ENCODE results near the gene UBTF.

Gene UBTF

DNA sequence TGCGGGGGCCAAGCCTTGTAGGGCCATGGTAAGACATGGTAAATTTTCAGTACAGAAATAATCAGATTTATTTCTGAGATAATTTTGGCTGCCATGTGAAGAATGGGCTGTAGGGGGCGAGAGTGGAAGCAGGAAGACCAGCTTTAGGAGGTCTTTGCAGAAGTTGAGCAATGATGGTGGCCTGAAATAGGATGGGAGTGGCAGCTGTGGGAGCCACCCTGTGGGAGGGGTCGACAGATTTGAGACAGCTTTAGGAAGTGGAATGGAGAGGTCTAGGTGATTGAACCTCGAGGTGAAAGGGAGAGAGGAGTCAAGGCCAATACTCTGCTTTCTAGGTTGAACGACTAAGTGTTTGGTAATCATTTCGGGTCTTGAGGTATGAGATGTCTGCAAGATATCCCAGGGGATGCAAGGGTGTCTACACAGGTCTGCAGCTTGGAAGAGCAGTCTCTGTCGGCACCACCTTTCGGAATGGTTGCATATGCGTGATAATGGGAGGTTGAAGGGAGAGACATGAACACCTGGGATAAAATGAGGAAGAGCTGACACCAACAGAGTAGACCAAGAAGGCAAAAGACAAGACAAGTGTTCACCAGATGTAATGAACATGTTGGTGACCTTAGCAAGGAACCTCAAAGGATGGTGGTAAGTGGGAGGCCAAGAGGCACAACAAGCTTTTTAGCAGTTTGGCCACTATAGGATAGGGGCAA, 15.6 kb downstream of the UBTF start:
- Histone ChIP-seq H3K4me3 (ENCODE audit: low read depth, low read length) (no peak overlapping the region), H3K9ac (no peak overlapping the region), H3K27ac (no peak overlapping the region)

DNA sequence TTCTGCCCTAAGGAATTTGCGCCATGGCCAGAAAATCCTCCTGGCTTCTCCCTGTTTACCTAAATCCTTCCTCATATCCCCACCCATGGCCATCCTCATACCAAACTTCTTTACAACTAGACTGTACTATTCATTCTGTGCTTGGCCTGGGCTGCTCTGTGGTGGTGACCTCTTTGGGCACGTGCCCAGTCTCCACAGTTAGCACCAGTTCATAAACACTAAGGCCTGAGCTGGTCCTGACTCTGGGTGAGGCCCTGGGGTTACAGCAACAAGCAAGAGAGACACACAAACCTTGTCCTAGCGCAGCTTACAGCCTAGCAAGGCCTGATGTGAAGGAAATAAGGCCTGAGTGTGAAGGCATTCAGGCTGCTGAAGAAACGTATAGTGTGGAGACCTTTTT, 16.7 kb downstream of the UBTF start:
- no peak overlapping the region for H3K27ac ChIP-seq
- H2AFZ ChIP-seq: no peak overlapping the region
- peaks cover 11% of the 10 kb centered on the region for H3K4me1 ChIP-seq
- H3K9me3 ChIP-seq (ENCODE audit: control insufficient read depth, low read length): no peaks in the 10 kb centered on the region
- H3K79me2 ChIP-seq: no peaks in the 10 kb centered on the region
- H3K27me3 ChIP-seq (ENCODE audit: control insufficient read depth, insufficient read depth, low read length): no peaks in the 10 kb centered on the region
- H3K4me3 ChIP-seq (ENCODE audit: low read depth, low read length): no peak overlapping the region
- TF ChIP-seq, protein P1, sequence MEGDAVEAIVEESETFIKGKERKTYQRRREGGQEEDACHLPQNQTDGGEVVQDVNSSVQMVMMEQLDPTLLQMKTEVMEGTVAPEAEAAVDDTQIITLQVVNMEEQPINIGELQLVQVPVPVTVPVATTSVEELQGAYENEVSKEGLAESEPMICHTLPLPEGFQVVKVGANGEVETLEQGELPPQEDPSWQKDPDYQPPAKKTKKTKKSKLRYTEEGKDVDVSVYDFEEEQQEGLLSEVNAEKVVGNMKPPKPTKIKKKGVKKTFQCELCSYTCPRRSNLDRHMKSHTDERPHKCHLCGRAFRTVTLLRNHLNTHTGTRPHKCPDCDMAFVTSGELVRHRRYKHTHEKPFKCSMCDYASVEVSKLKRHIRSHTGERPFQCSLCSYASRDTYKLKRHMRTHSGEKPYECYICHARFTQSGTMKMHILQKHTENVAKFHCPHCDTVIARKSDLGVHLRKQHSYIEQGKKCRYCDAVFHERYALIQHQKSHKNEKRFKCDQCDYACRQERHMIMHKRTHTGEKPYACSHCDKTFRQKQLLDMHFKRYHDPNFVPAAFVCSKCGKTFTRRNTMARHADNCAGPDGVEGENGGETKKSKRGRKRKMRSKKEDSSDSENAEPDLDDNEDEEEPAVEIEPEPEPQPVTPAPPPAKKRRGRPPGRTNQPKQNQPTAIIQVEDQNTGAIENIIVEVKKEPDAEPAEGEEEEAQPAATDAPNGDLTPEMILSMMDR (IDR thresholded peaks at IDR 0.05): no peak
- H3K4me2 ChIP-seq (ENCODE audit: low read length): no peak overlapping the region
- H3K36me3 ChIP-seq (ENCODE audit: control insufficient read depth, insufficient read depth, low read length): no peaks in the 10 kb centered on the region
- H3K9ac ChIP-seq: no peak overlapping the region

More for the DNA sequence above, 15.6 kb downstream of the UBTF start:
- TF ChIP-seq, protein P1 (IDR thresholded peaks at IDR 0.05): peak; percentile 71
- Histone ChIP-seq H3K36me3 (ENCODE audit: control insufficient read depth, insufficient read depth, low read length) (no peaks in the 10 kb centered on the region), H3K27me3 (ENCODE audit: control insufficient read depth, insufficient read depth, low read length) (no peaks in the 10 kb centered on the region), H2AFZ (no peak overlapping the region), H3K4me1 (peaks cover 11% of the 10 kb centered on the region), H3K9me3 (ENCODE audit: control insufficient read depth, low read length) (no peaks in the 10 kb centered on the region), H3K4me2 (ENCODE audit: low read length) (no peak overlapping the region), H3K79me2 (no peaks in the 10 kb centered on the region)

DNA sequence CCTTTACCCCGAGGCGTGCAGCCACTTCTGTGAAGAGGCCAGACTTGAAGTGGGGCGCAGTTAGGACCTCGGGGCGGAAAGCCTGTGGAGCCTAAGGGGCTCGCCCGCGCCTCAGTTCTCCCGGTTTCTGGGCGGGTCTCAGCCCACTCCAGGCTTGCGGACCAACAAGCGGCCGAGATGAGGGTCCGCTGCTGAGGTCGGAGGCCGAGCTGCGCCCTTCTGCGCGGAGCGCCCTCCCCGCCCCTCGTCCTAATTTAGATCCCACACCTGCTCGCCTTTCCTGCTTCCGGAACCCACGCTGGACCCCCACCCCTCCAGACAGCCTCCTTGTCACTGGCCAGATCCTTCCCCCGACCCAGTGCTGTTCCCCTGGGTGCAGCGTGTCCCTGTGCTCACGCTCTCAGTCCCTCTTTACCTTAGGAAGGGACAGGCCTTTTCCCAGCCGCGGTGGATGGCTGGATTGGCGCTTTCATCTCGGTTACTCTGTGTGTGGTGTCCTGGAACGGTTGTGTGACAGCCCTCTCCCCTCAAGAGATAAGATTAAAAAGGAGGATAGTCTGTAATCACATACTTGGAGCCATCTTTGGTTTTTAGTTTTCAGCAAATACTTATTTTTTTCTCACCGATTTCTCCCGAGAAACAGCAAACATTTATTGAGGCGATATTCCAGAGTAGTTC, 18.9 kb downstream of the UBTF start:
- H3K36me3 ChIP-seq (ENCODE audit: control insufficient read depth, insufficient read depth, low read length): no peaks in the 10 kb centered on the region
- H3K27me3 ChIP-seq (ENCODE audit: control insufficient read depth, insufficient read depth, low read length): no peaks in the 10 kb centered on the region
- H3K4me3 ChIP-seq (ENCODE audit: low read depth, low read length): peak overlapping the region; percentile 85
- H3K27ac ChIP-seq: peak overlapping the region; percentile 90
- peak overlapping the region; percentile 99 for H3K4me2 ChIP-seq (ENCODE audit: low read length)
- TF ChIP-seq, protein P1 (IDR thresholded peaks at IDR 0.05): no peak
- H3K9me3 ChIP-seq (ENCODE audit: control insufficient read depth, low read length): no peaks in the 10 kb centered on the region
- H3K9ac ChIP-seq: peak overlapping the region; percentile 94
- no peaks in the 10 kb centered on the region for H3K79me2 ChIP-seq
- peaks cover 11% of the 10 kb centered on the region for H3K4me1 ChIP-seq
- H2AFZ ChIP-seq: peak overlapping the region; percentile 98

DNA sequence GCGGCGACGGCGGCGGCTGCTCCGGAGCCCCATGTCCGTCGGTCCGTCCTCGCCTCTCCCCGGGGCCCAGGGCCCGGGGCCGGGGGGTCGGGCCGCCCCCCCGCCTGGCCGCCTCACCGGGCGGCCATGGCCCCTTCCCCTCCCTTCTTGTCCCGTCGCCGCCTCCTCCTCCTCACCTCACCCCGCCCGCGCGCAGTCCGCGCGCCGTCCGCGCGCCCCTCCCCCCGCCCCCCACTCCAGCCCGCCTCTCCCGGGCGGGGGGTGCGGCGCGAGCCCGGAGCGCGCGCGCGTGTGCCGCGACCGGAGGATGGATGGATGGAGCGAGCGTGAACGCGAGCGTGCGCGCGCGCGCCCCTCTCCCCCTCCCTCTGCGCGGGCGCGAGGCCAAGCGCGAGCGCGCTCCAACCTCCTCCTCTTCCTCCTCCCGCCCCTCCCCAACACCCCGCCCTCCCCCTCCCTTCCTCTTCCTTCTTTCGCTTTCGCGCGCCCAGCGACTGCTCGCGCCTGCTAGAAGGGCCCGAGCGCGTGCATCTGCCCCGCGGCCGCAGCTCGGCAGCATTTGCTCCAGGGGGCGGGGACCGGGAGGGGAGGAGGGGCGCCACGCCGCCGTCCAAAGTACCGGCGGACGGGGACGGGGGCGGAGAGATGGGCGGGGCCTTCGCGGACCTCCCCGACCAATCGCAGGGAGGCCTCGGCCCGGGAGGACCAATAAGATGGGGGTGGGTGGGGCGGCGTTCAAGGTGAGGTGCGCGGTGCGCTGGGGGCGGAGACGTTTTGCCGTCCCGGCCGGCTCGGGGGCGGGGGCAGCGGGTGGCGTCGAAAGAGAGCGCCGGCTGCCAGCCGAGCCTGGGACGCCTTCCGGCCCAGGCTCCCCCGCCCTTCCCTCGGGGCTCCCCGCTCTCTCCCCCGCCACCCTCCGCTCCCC, 19.7 kb downstream of the UBTF start, which contains the start of gene ATXN7L3:
Gene ATXN7L3, minus strand, starts transcription at position 332 of the 925 bp plus-strand sequence. CDS start 1,814 bp downstream, outside the sequence.
- H2AFZ ChIP-seq: peak within 1 kb of the TSS; percentile 98
- no peaks in the 10 kb centered on the region for H3K9me3 ChIP-seq (ENCODE audit: control insufficient read depth, low read length)
- H3K4me2 ChIP-seq (ENCODE audit: low read length): peak within 1 kb of the TSS; percentile 99
- H3K4me3 ChIP-seq (ENCODE audit: low read depth, low read length): peak within 1 kb of the TSS; percentile 85
- peaks cover 11% of the 10 kb centered on the region for H3K4me1 ChIP-seq
- H3K9ac ChIP-seq: peak within 1 kb of the TSS; percentile 94
- TF ChIP-seq, protein P1 (IDR thresholded peaks at IDR 0.05): no peak
- H3K27me3 ChIP-seq (ENCODE audit: control insufficient read depth, insufficient read depth, low read length): no peaks in the 10 kb centered on the region
- no peaks in the 10 kb centered on the region for H3K79me2 ChIP-seq
- no peaks in the 10 kb centered on the region for H3K36me3 ChIP-seq (ENCODE audit: control insufficient read depth, insufficient read depth, low read length)
- H3K27ac ChIP-seq: peak within 1 kb of the TSS; percentile 90

All from parathyroid adenoma (tissue), 2 donors.